ENCODE data around the gene LDLRAD4. TPM values are rescaled to one million over a fixed set of nuclear protein-coding genes. Genes with fewer than 3 reads are reported as not detected.

The LDLRAD4 gene
- polyA plus RNA-seq, 1 donor, result 9.1 TPM

DNA sequence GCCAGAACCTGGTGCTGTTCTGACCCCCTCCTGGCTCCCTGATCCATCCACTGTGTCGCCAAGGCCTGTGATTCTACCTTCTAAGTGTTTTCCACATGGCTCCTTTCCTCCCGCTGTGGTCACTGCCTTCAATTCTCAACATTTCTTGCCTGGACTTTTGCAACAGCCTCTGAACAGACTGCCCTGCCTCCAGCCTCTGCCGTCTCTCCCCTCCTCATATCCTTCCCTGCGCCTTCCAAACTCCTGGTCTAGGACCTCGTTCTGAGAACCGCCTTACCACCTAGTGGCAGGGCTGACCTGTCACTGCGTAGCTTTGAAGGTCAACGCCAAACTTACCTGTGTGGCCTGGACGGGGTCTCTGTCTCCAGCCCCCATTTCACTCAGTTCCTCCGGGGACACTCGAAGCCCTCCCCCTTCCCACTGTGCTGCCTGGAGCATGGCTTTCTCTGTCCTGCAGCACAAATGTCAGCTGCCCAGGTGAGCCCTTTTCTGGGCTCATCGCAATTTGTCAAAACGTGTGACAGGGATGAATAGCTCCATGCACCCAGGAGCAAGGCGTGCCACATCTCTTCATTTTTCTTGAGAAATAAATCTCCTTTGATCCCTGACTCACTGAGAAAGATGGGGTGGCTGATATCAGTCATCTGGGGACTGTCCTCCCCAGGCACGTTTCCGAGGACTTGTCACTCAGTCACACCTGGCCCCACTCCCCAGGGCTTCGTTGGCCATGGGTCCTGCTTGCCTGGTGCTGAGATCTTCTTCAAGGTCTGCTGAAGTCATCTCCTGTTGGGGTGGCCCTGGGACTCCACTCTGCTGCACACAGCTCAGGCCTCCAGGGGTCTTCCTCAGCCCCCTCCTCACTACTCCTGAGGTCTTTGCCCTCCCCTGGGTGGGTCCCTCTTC is 46.7 kb downstream of the LDLRAD4 start:
- H3K27me3 ChIP-seq (ENCODE audit: control insufficient read depth, insufficient read depth, low read length), result no peaks in the 10 kb centered on the region
- DNase-seq, result no peak
- H3K4me3 ChIP-seq (ENCODE audit: low read length), result no peak overlapping the region
- no peaks in the 10 kb centered on the region for H3K36me3 ChIP-seq (ENCODE audit: control insufficient read depth, insufficient read depth, low read length)
- no peak overlapping the region for H3K27ac ChIP-seq (ENCODE audit: low read length)
- H3K9me3 ChIP-seq (ENCODE audit: control insufficient read depth, low read depth, low read length), result peaks cover 3% of the 10 kb centered on the region
- peaks cover 13% of the 10 kb centered on the region for H3K4me1 ChIP-seq (ENCODE audit: control insufficient read depth, insufficient read depth, low read length)
- WGBS (ENCODE audit: insufficient coverage, low lambda C conversion rate), result 100% methylated on average over 1 of the region's 17 CpGs

- no CpG with 5 or more reads among the region's 9 CpGs for WGBS (ENCODE audit: insufficient coverage, low lambda C conversion rate)
Measured at GRCh38 chr18:13265911-13266217, 47.3 kb downstream of the LDLRAD4 start.

GRCh38 chr18:13266218-13267100 is 47.9 kb downstream of the LDLRAD4 start:
- no peaks in the 10 kb centered on the region for H3K27me3 ChIP-seq (ENCODE audit: control insufficient read depth, insufficient read depth, low read length)
- no peaks in the 10 kb centered on the region for H3K36me3 ChIP-seq (ENCODE audit: control insufficient read depth, insufficient read depth, low read length)
- H3K27ac ChIP-seq (ENCODE audit: low read length), result no peak overlapping the region
- peaks cover 13% of the 10 kb centered on the region for H3K4me1 ChIP-seq (ENCODE audit: control insufficient read depth, insufficient read depth, low read length)
- H3K4me3 ChIP-seq (ENCODE audit: low read length), result no peak overlapping the region
- DNase-seq, result no peak
- peaks cover 3% of the 10 kb centered on the region for H3K9me3 ChIP-seq (ENCODE audit: control insufficient read depth, low read depth, low read length)
- WGBS (ENCODE audit: insufficient coverage, low lambda C conversion rate), result no CpG with 5 or more reads among the region's 23 CpGs

More at GRCh38 chr18:13265911-13266217, 47.3 kb downstream of the LDLRAD4 start:
- Histone ChIP-seq H3K9me3 (ENCODE audit: control insufficient read depth, low read depth, low read length) (peaks cover 3% of the 10 kb centered on the region), H3K4me3 (ENCODE audit: low read length) (no peak overlapping the region), H3K27ac (ENCODE audit: low read length) (no peak overlapping the region), H3K27me3 (ENCODE audit: control insufficient read depth, insufficient read depth, low read length) (no peaks in the 10 kb centered on the region), H3K36me3 (ENCODE audit: control insufficient read depth, insufficient read depth, low read length) (no peaks in the 10 kb centered on the region), H3K4me1 (ENCODE audit: control insufficient read depth, insufficient read depth, low read length) (peaks cover 13% of the 10 kb centered on the region)
- no peak for DNase-seq

- DNase-seq, result no peak
- no peaks in the 10 kb centered on the region for H3K36me3 ChIP-seq (ENCODE audit: control insufficient read depth, insufficient read depth, low read length)
Measured at GRCh38 chr18:13267431-13267873, 48.9 kb downstream of the LDLRAD4 start.

DNA sequence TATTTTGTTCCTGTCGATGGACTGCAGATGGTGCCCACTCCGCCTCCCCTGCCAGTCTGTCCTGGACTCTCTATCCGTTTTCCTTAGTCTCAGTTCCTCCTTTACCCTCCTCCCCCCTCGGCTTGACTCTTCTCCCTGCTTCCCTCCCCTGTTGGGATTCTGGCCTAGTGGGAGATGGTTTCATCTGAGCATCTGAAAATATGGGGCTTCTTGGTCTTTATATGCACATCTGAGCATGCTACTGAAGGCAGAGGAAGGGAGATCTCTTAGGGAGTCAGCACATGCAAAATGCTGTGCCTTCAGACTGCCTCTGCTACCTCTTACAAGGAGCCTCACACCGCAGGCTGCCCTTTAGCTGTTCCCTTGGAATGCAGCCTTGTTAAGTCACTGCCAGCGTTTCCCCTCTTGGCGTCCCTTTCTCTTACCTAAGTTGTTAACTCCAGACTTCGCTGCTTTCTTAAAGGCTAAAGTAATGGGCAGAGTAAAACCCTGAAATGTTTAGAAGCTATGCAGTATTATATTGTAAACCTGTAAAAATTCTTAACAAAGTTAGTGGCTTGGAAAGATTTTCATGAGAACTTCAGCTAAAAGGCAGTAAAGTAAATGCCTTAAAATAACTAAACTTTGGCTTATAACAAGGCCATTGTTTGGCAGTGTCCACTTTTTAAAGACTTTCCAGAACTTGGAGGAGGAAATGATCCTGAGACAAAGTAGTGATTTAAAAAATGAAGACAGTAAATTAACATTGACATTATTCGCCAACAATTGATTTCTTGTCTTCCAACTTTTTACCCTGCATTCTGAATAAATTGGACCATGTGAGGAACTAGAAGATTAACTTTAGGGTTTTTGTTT is 49.8 kb downstream of the LDLRAD4 start:
- H3K4me1 ChIP-seq (ENCODE audit: control insufficient read depth, insufficient read depth, low read length), result peaks cover 13% of the 10 kb centered on the region

More at GRCh38 chr18:13267431-13267873, 48.9 kb downstream of the LDLRAD4 start:
- H3K27ac ChIP-seq (ENCODE audit: low read length), result no peak overlapping the region
- no peak overlapping the region for H3K4me3 ChIP-seq (ENCODE audit: low read length)
- no CpG with 5 or more reads among the region's 7 CpGs for WGBS (ENCODE audit: insufficient coverage, low lambda C conversion rate)
- peaks cover 3% of the 10 kb centered on the region for H3K9me3 ChIP-seq (ENCODE audit: control insufficient read depth, low read depth, low read length)
- peaks cover 13% of the 10 kb centered on the region for H3K4me1 ChIP-seq (ENCODE audit: control insufficient read depth, insufficient read depth, low read length)
- H3K27me3 ChIP-seq (ENCODE audit: control insufficient read depth, insufficient read depth, low read length), result no peaks in the 10 kb centered on the region

DNA sequence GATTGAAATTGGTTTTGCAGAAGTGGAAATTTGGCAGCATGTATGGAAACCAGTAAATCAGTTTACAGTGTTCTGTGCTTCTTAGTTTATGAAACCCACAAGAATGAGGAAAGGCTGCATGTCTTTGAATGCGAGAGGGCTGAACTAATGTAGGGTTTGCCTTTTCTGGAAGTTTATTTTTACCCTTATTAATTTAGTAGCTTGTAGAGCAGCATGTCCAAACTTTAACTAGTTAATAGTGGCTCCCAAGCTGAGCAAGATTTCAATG is 50.4 kb downstream of the LDLRAD4 start:
- WGBS (ENCODE audit: insufficient coverage, low lambda C conversion rate), result no CpG with 5 or more reads among the region's 1 CpG
- H3K36me3 ChIP-seq (ENCODE audit: control insufficient read depth, insufficient read depth, low read length), result no peaks in the 10 kb centered on the region
- peak overlapping the region; percentile 32 for H3K27ac ChIP-seq (ENCODE audit: low read length)
- DNase-seq, result no peak
- H3K27me3 ChIP-seq (ENCODE audit: control insufficient read depth, insufficient read depth, low read length), result no peaks in the 10 kb centered on the region
- no peak overlapping the region for H3K4me3 ChIP-seq (ENCODE audit: low read length)
- no peaks in the 10 kb centered on the region for H3K9me3 ChIP-seq (ENCODE audit: control insufficient read depth, low read depth, low read length)
- peaks cover 13% of the 10 kb centered on the region for H3K4me1 ChIP-seq (ENCODE audit: control insufficient read depth, insufficient read depth, low read length)

More for the DNA sequence above, 49.8 kb downstream of the LDLRAD4 start:
- DNase-seq, result no peak
- Histone ChIP-seq H3K27me3 (ENCODE audit: control insufficient read depth, insufficient read depth, low read length) (no peaks in the 10 kb centered on the region), H3K9me3 (ENCODE audit: control insufficient read depth, low read depth, low read length) (no peaks in the 10 kb centered on the region), H3K27ac (ENCODE audit: low read length) (peak overlapping the region; percentile 32), H3K4me3 (ENCODE audit: low read length) (no peak overlapping the region), H3K36me3 (ENCODE audit: control insufficient read depth, insufficient read depth, low read length) (no peaks in the 10 kb centered on the region)
- WGBS (ENCODE audit: insufficient coverage, low lambda C conversion rate), result 63% methylated on average over 1 of the region's 9 CpGs

- no CpG with 5 or more reads among the region's 10 CpGs for WGBS (ENCODE audit: insufficient coverage, low lambda C conversion rate)
- Histone ChIP-seq H3K27me3 (ENCODE audit: control insufficient read depth, insufficient read depth, low read length) (no peaks in the 10 kb centered on the region), H3K27ac (ENCODE audit: low read length) (peak overlapping the region; percentile 32), H3K36me3 (ENCODE audit: control insufficient read depth, insufficient read depth, low read length) (no peaks in the 10 kb centered on the region), H3K4me1 (ENCODE audit: control insufficient read depth, insufficient read depth, low read length) (peaks cover 13% of the 10 kb centered on the region), H3K4me3 (ENCODE audit: low read length) (no peak overlapping the region), H3K9me3 (ENCODE audit: control insufficient read depth, low read depth, low read length) (no peaks in the 10 kb centered on the region)
- DNase-seq, result no peak
Measured at GRCh38 chr18:13269521-13270011, 51.0 kb downstream of the LDLRAD4 start.

GRCh38 chr18:13270279-13270855 is 51.8 kb downstream of the LDLRAD4 start:
- H3K4me1 ChIP-seq (ENCODE audit: control insufficient read depth, insufficient read depth, low read length), result peaks cover 13% of the 10 kb centered on the region
- no peak for DNase-seq
- 88% methylated on average over 5 of the region's 11 CpGs for WGBS (ENCODE audit: insufficient coverage, low lambda C conversion rate)
- no peak overlapping the region for H3K4me3 ChIP-seq (ENCODE audit: low read length)
- H3K9me3 ChIP-seq (ENCODE audit: control insufficient read depth, low read depth, low read length), result no peaks in the 10 kb centered on the region
- no peak overlapping the region for H3K27ac ChIP-seq (ENCODE audit: low read length)
- no peaks in the 10 kb centered on the region for H3K36me3 ChIP-seq (ENCODE audit: control insufficient read depth, insufficient read depth, low read length)
- H3K27me3 ChIP-seq (ENCODE audit: control insufficient read depth, insufficient read depth, low read length), result no peaks in the 10 kb centered on the region

GRCh38 chr18:13271302-13271911 is 52.8 kb downstream of the LDLRAD4 start:
- no peak overlapping the region for H3K27ac ChIP-seq (ENCODE audit: low read length)
- no peak for DNase-seq
- H3K4me1 ChIP-seq (ENCODE audit: control insufficient read depth, insufficient read depth, low read length), result peaks cover 8% of the 10 kb centered on the region
- no peaks in the 10 kb centered on the region for H3K9me3 ChIP-seq (ENCODE audit: control insufficient read depth, low read depth, low read length)
- no peaks in the 10 kb centered on the region for H3K27me3 ChIP-seq (ENCODE audit: control insufficient read depth, insufficient read depth, low read length)
- no CpG with 5 or more reads among the region's 16 CpGs for WGBS (ENCODE audit: insufficient coverage, low lambda C conversion rate)
- no peaks in the 10 kb centered on the region for H3K36me3 ChIP-seq (ENCODE audit: control insufficient read depth, insufficient read depth, low read length)
- H3K4me3 ChIP-seq (ENCODE audit: low read length), result no peak overlapping the region

Measured in large intestine (tissue), 3 donors.